Stomach (tissue), 4 donors: ENCODE data around the gene EEA1.

Source experiments
- POLR2A ChIP-seq, 4 donors: fragments of 450-650 bp; IDR thresholded peaks; one replicate each; pipeline ENCODE4 v1.6.1; 2016; ENCODE audit warnings: antibody characterized with exemption in 4 of 4, control low read depth in 2 of 4, mild to moderate bottlenecking in 1 of 4, moderate library complexity in 1 of 4
- TF ChIP-seq, protein P1 (sequence below), 7 experiments: fragments of 450-650 bp in 4 of 7; fragments of 200-600 bp in 3 of 7; sonication (generic) in 3 of 7; IDR thresholded peaks; one replicate each; pipeline ENCODE4 v1.5.1; 2016 to 2019; ENCODE audit warnings: antibody characterized with exemption in 7 of 7, control low read depth in 2 of 7, mild to moderate bottlenecking in 1 of 7

DNA sequence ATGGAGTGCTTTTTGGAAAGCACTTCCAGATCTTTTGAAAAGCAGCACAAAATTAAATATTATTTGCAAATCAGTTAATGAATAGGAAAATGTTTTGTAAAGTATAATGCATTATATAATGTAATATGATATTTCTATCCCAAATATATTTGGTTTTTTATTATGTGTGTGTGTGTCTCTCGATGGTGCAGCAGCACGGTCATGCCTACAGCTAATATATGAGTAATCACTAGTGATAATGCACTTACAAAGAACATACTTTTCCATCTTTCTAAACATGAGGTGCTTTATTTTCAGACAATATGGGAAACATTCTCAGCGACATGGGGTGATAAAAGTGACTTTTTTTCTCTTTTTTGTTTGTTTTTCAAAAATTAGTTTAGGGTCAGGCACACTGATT lies 1.3 kb upstream of the EEA1 start:
- no peak for TF ChIP-seq POLR2A (IDR thresholded peaks at IDR 0.05)
- TF ChIP-seq, protein P1, sequence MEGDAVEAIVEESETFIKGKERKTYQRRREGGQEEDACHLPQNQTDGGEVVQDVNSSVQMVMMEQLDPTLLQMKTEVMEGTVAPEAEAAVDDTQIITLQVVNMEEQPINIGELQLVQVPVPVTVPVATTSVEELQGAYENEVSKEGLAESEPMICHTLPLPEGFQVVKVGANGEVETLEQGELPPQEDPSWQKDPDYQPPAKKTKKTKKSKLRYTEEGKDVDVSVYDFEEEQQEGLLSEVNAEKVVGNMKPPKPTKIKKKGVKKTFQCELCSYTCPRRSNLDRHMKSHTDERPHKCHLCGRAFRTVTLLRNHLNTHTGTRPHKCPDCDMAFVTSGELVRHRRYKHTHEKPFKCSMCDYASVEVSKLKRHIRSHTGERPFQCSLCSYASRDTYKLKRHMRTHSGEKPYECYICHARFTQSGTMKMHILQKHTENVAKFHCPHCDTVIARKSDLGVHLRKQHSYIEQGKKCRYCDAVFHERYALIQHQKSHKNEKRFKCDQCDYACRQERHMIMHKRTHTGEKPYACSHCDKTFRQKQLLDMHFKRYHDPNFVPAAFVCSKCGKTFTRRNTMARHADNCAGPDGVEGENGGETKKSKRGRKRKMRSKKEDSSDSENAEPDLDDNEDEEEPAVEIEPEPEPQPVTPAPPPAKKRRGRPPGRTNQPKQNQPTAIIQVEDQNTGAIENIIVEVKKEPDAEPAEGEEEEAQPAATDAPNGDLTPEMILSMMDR (IDR thresholded peaks at IDR 0.05): no peak
